Neural cell (in vitro differentiated cells): ENCODE results near the gene LNPEP.

ENCODE experiments used
- CTCF ChIP-seq: fragments of 450-650 bp; IDR thresholded peaks from 2 replicates; pipeline ENCODE4 v1.5.1; 2014; ENCODE audit warnings: antibody characterized with exemption, mild to moderate bottlenecking, moderate library complexity; ENCODE audit not compliant: poor library complexity, severe bottlenecking
- EP300 ChIP-seq: fragments of 450-650 bp; conservative IDR thresholded peaks from 2 replicates; pipeline ENCODE4 v1.6.1; 2014; ENCODE audit warnings: antibody characterized with exemption, mild to moderate bottlenecking, moderate library complexity; ENCODE audit not compliant: poor library complexity, severe bottlenecking
- EZH2 ChIP-seq: fragments of 200-600, 300-800 bp; shearing (Covaris generic), sonication (generic); IDR thresholded peaks from 2 replicates; pipeline ENCODE4 v1.6.1; 2014; ENCODE audit warnings: antibody characterized with exemption, low read length, borderline replicate concordance, mild to moderate bottlenecking; ENCODE audit not compliant: insufficient read depth, poor library complexity, severe bottlenecking
- POLR2AphosphoS5 ChIP-seq: IDR thresholded peaks from 2 replicates; pipeline ENCODE4 v1.6.1; 2012
- RAD21 ChIP-seq: fragments of 450-650 bp; conservative IDR thresholded peaks from 2 replicates; pipeline ENCODE4 v1.6.1; 2014; ENCODE audit warnings: antibody characterized with exemption, mild to moderate bottlenecking, moderate library complexity
- SMC3 ChIP-seq: fragments of 450-650 bp; conservative IDR thresholded peaks from 2 replicates; pipeline ENCODE4 v1.6.1; 2014; ENCODE audit warnings: antibody characterized with exemption, mild to moderate bottlenecking, moderate library complexity; ENCODE audit not compliant: poor library complexity

- TF ChIP-seq CTCF (no peak), POLR2AphosphoS5 (no peak), EP300 (no peak), EZH2 (no peak), RAD21 (no peak), SMC3 (no peak)
Measured at GRCh38 chr5:97019435-97020117, 83.7 kb downstream of the LNPEP start.
